Measurements from ENCODE around the gene KIF21A.
"Not testable (repeated sequence)": the region's sequence is repeated elsewhere in the genome, so short reads cannot be mapped to it uniquely, and the experiment has no call there.

Gene KIF21A, protein sequence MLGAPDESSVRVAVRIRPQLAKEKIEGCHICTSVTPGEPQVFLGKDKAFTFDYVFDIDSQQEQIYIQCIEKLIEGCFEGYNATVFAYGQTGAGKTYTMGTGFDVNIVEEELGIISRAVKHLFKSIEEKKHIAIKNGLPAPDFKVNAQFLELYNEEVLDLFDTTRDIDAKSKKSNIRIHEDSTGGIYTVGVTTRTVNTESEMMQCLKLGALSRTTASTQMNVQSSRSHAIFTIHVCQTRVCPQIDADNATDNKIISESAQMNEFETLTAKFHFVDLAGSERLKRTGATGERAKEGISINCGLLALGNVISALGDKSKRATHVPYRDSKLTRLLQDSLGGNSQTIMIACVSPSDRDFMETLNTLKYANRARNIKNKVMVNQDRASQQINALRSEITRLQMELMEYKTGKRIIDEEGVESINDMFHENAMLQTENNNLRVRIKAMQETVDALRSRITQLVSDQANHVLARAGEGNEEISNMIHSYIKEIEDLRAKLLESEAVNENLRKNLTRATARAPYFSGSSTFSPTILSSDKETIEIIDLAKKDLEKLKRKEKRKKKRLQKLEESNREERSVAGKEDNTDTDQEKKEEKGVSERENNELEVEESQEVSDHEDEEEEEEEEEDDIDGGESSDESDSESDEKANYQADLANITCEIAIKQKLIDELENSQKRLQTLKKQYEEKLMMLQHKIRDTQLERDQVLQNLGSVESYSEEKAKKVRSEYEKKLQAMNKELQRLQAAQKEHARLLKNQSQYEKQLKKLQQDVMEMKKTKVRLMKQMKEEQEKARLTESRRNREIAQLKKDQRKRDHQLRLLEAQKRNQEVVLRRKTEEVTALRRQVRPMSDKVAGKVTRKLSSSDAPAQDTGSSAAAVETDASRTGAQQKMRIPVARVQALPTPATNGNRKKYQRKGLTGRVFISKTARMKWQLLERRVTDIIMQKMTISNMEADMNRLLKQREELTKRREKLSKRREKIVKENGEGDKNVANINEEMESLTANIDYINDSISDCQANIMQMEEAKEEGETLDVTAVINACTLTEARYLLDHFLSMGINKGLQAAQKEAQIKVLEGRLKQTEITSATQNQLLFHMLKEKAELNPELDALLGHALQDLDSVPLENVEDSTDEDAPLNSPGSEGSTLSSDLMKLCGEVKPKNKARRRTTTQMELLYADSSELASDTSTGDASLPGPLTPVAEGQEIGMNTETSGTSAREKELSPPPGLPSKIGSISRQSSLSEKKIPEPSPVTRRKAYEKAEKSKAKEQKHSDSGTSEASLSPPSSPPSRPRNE (N-terminal part only)

DNA sequence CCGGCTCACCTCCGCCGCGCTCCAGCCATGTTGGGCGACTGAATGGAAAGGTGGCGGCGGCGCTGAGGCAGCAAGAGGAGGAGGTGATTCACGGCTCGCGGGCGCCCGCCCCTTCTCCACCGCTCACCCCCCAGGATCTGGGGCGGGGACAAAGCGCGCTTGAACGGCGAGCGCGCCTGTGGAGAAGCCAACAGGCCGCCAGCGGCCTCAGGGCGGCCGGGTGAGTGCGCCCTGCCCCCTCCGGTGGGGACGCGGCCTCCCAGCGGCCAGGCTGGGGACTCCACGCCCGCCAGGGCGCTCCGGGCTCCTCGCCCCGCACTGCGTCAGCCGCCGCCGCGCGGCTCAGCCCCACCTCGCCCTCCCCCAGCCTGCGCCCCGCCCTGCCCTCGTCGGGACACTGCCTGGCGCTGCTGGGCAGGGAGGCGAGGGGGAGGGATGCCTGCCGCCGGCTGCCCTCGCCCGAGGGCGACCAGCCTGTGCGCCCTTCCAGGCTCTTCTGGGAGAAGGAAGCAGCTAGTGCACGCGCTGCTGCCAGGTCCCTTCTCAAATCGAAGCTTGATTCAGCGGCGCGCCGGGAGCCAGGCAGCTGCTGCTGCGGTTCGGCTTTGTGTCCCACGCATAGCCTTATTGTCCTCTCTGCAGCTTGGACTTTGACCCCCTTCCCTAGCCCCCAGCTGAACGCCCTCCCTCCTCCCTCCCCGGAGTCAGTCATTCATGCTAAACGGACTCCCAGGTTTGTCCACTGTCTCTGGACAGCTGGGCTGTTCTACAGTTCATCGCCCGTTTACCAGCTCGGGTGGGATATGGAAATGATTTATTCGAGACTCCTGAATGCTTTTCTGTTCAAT lies at the start of gene KIF21A:
KIF21A (minus strand) TSS at position 40 of the 848 bp plus-strand sequence. CDS start 150 bp downstream, outside the sequence.
- TF ChIP-seq POLR2AphosphoS5 (IDR thresholded peaks at IDR 0.05; ENCODE audit: borderline replicate concordance, low read depth, low read length) (peak; percentile 55; the same call in 1 of the 2 replicates), EZH2 (IDR thresholded peaks at IDR 0.05) (no peak)

DNA sequence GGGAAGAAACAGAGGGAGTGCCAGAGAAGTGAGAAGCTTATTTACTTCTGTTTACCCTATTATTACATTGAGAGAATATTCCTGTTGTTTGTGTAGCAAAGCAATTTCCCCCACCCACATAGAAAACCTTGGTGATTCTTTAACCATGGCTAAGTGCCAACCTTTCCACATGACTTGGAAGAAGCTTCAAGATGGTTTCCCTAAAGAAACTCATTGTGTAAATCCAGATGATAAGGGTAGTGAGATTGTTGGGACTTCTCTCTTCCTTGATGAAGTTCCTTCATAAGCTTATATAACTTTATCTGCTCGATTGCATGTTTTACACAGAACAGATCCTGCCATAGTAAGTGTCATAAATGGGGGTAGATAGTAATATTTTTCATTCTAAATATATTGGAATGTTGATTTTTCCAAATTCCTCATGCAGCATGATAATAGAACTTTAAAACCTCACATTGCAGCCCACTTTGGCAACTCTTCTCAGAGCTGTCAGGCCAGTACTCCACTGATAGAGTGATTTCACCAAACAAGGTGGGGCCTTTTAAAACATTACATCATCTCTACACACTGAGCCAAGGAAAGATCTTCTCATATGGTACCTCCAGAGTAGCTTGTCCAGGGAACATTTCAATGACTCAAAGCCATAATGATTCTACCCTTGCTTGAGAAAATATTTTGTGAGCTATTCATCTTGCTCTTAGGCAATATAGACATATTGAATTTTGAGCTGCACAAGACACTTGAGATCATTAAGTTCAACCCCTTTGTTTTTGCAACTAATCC lies 47.8 kb upstream of the KIF21A start:
- Histone ChIP-seq H3K9ac (ENCODE audit: insufficient read length) (no peak overlapping the region), H3K27ac (no peak overlapping the region), H3K9me3 (ENCODE audit: low read depth, low read length) (no peaks in the 10 kb centered on the region), H3K4me3 (no peak overlapping the region), H3K36me3 (ENCODE audit: insufficient read depth, low read length) (no peaks in the 10 kb centered on the region)
- TF ChIP-seq FOXP2 (optimal IDR thresholded peaks at IDR 0.05; ENCODE audit: control extremely low read depth, extremely low read length, insufficient read depth) (no peak), EZH2 (IDR thresholded peaks at IDR 0.05) (no peak), POLR2AphosphoS5 (IDR thresholded peaks at IDR 0.05; ENCODE audit: borderline replicate concordance, low read depth, low read length) (no peak)
- DNase-seq (ENCODE audit: low read depth, low spot score): no peak

More for the DNA sequence above, at the start of gene KIF21A:
- peak within 1 kb of the TSS; percentile 95 for H3K4me3 ChIP-seq
- no peaks in the 10 kb centered on the region for H3K9me3 ChIP-seq (ENCODE audit: low read depth, low read length)
- H3K36me3 ChIP-seq (ENCODE audit: insufficient read depth, low read length): no peaks in the 10 kb centered on the region
- no peak within 1 kb of the TSS for H3K27ac ChIP-seq
- DNase-seq (ENCODE audit: low read depth, low spot score): no peak
- H3K9ac ChIP-seq (ENCODE audit: insufficient read length): peak within 1 kb of the TSS; percentile 77

DNA sequence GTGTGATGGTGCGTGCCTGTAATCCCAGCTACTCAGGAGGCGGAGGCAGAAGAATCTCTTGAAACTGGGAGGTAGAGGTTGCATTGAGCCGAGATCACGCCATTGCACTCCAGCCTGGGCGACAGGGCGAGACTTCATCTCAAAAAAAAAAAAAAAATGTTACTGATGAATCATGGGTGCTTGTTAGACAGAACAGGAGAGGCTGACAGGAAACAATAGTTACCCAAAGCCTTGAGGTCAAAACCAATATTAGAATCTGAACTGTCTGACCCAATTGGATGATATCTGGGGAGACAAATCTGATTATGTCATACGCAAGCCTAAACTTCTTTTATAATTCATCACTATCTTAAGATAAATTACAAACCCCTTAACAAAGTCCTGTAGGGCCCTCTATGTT lies 40.7 kb upstream of the KIF21A start:
- H3K27ac ChIP-seq: no peak overlapping the region
- no peak overlapping the region for H3K4me3 ChIP-seq
- H3K9ac ChIP-seq (ENCODE audit: insufficient read length): no peak overlapping the region
- no peak for DNase-seq (ENCODE audit: low read depth, low spot score)
- TF ChIP-seq FOXP2 (optimal IDR thresholded peaks at IDR 0.05; ENCODE audit: control extremely low read depth, extremely low read length, insufficient read depth) (no peak), EZH2 (IDR thresholded peaks at IDR 0.05) (no peak), POLR2AphosphoS5 (IDR thresholded peaks at IDR 0.05; ENCODE audit: borderline replicate concordance, low read depth, low read length) (no peak)
- H3K36me3 ChIP-seq (ENCODE audit: insufficient read depth, low read length): no peaks in the 10 kb centered on the region
- no peaks in the 10 kb centered on the region for H3K9me3 ChIP-seq (ENCODE audit: low read depth, low read length)

DNA sequence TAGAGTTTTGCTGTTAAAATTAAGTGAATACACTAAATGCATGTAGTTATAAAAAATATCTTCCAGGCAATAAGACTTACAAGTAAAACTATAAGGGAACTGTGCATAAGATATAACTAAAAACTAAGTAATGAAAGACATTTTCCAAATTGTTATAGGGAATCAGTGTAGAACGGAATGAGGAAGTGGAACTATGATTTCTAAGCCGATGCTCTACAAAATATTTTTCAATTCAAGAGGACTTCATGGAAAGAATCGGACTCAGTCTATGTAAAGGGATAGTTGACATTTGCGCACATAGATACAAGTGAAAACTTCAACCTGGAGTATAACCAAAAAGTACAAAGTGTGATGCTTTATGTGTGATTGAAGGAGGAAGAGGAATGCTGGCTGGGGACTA lies 40.1 kb upstream of the KIF21A start:
- H3K4me3 ChIP-seq: no peak overlapping the region
- no peaks in the 10 kb centered on the region for H3K9me3 ChIP-seq (ENCODE audit: low read depth, low read length)
- DNase-seq (ENCODE audit: low read depth, low spot score): no peak
- no peak overlapping the region for H3K9ac ChIP-seq (ENCODE audit: insufficient read length)
- H3K36me3 ChIP-seq (ENCODE audit: insufficient read depth, low read length): no peaks in the 10 kb centered on the region
- no peak overlapping the region for H3K27ac ChIP-seq
- TF ChIP-seq FOXP2 (optimal IDR thresholded peaks at IDR 0.05; ENCODE audit: control extremely low read depth, extremely low read length, insufficient read depth): no peak
- TF ChIP-seq POLR2AphosphoS5 (IDR thresholded peaks at IDR 0.05; ENCODE audit: borderline replicate concordance, low read depth, low read length): no peak
- no peak for TF ChIP-seq EZH2 (IDR thresholded peaks at IDR 0.05)

DNA sequence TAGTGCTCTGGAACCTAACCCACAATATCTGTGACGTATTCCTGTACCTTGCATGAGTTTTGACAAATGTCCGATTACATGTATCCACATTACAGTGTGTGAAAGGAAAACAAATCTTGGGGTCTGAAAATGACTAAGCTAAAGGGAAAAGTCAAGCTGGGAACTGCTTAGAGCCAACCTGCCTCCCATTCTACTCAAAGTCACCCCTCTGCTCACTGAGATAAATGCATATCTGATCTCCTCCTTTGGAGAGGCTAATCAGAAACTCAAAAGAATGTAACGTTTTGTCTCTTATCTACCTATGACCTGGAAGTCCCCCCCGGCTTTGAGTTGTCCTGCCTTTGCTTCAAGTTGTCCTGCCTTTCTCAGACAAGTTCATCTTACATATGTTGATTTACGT lies 34.0 kb upstream of the KIF21A start:
- Histone ChIP-seq H3K36me3 (ENCODE audit: insufficient read depth, low read length) (no peaks in the 10 kb centered on the region), H3K9me3 (ENCODE audit: low read depth, low read length) (no peaks in the 10 kb centered on the region), H3K4me3 (no peak overlapping the region), H3K9ac (ENCODE audit: insufficient read length) (no peak overlapping the region), H3K27ac (no peak overlapping the region)
- no peak for DNase-seq (ENCODE audit: low read depth, low spot score)
- TF ChIP-seq EZH2 (IDR thresholded peaks at IDR 0.05): no peak
- no peak for TF ChIP-seq FOXP2 (optimal IDR thresholded peaks at IDR 0.05; ENCODE audit: control extremely low read depth, extremely low read length, insufficient read depth)
- no peak for TF ChIP-seq POLR2AphosphoS5 (IDR thresholded peaks at IDR 0.05; ENCODE audit: borderline replicate concordance, low read depth, low read length)

DNA sequence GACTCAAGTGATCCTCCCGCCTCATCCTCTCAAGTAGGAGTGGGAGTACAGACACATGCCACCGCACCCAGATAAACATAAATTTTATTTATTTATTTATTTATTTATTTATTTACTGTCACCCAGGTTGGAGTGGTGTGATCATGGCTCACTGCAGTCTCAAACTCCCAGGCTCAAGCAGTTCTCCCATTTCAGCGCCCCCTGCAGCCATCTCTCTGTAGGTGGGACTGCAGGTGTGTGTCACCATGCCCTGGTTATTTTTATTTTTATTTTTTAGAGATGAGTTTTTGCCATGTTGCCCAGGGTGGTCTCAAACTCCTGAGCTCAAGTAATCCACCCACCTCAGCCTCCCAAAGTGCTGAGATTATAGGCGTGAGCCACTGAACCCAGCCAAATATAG lies 33.2 kb upstream of the KIF21A start:
- no peak overlapping the region for H3K27ac ChIP-seq
- no peak overlapping the region for H3K4me3 ChIP-seq
- no peak overlapping the region for H3K9ac ChIP-seq (ENCODE audit: insufficient read length)
- H3K36me3 ChIP-seq (ENCODE audit: insufficient read depth, low read length): no peaks in the 10 kb centered on the region
- no peaks in the 10 kb centered on the region for H3K9me3 ChIP-seq (ENCODE audit: low read depth, low read length)
- no peak for TF ChIP-seq POLR2AphosphoS5 (IDR thresholded peaks at IDR 0.05; ENCODE audit: borderline replicate concordance, low read depth, low read length)
- TF ChIP-seq EZH2 (IDR thresholded peaks at IDR 0.05): no peak
- TF ChIP-seq FOXP2 (optimal IDR thresholded peaks at IDR 0.05; ENCODE audit: control extremely low read depth, extremely low read length, insufficient read depth): no peak
- DNase-seq (ENCODE audit: low read depth, low spot score): no peak

DNA sequence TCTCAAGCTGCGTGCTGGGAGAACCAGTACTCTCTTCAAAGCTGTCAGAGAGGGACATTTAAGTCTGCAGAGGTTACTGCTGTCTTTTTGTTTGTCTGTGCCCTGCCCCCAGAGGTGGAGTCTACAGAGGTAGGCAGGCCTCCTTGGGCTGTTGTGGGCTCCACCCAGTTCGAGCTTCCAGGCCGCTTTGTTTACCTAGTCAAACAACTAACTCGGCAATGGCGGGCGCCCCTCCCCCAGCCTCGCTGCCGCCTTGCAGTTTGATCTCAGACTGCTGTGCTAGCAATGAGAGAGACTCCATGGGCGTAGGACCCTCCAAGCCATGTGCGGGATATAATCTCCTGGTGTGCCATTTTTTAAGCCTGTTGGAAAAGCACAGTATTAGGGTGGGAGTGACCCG lies 32.2 kb upstream of the KIF21A start:
- H3K9ac ChIP-seq (ENCODE audit: insufficient read length); H3K36me3 ChIP-seq (ENCODE audit: insufficient read depth, low read length); H3K27ac ChIP-seq; H3K9me3 ChIP-seq (ENCODE audit: low read depth, low read length); H3K4me3 ChIP-seq; DNase-seq (ENCODE audit: low read depth, low spot score): not testable (repeated sequence)
